H9 (cell line): ENCODE data around the gene DPH7. TPM values are rescaled to one million over a fixed set of nuclear protein-coding genes. Genes with fewer than 3 reads are reported as not detected.

ENCODE experiments used
- DNase-seq: peaks from one replicate; pipeline ENCODE4 v3.0.0-alpha.2; 2017
- H2AFZ ChIP-seq: one replicate; pipeline ENCODE4 v1.6.1; 2013; ENCODE audit warnings: mild to moderate bottlenecking, low read length, control low read depth, moderate library complexity
- H2AK5ac ChIP-seq: 2 replicates; pipeline ENCODE4 v1.6.1; 2013; ENCODE audit warnings: low read length, control low read depth, mixed read lengths; ENCODE audit not compliant: insufficient read length
- H2BK120ac ChIP-seq: one replicate; pipeline ENCODE4 v1.6.1; 2013; ENCODE audit warnings: low read depth, mild to moderate bottlenecking, low read length, control low read depth, inconsistent platforms; ENCODE audit not compliant: poor library complexity, severe bottlenecking
- H2BK12ac ChIP-seq: 2 replicates; pipeline ENCODE4 v1.6.1; 2013; ENCODE audit warnings: low read length, control low read depth, mixed read lengths, low read depth; ENCODE audit not compliant: insufficient read length
- H2BK15ac ChIP-seq: 2 replicates; pipeline ENCODE4 v1.6.1; 2013; ENCODE audit warnings: low read depth, low read length, control low read depth
- H2BK20ac ChIP-seq: one replicate; pipeline ENCODE4 v1.6.1; 2013; ENCODE audit warnings: low read depth, mild to moderate bottlenecking, low read length, control low read depth, inconsistent platforms; ENCODE audit not compliant: poor library complexity, severe bottlenecking
- H2BK5ac ChIP-seq: 2 replicates; pipeline ENCODE4 v1.6.1; 2013; ENCODE audit warnings: low read length, control low read depth, mixed read lengths; ENCODE audit not compliant: insufficient read length
- H3K14ac ChIP-seq: 2 replicates; pipeline ENCODE4 v1.6.1; 2013; ENCODE audit warnings: low read length, control low read depth; ENCODE audit not compliant: insufficient read depth
- H3K18ac ChIP-seq: 2 replicates; pipeline ENCODE4 v1.6.1; 2013; ENCODE audit warnings: low read depth, mild to moderate bottlenecking, mixed read lengths, low read length, control low read depth; ENCODE audit not compliant: insufficient read length
- H3K23ac ChIP-seq: 2 replicates; pipeline ENCODE4 v1.6.1; 2013; ENCODE audit warnings: low read length, control low read depth, mixed read lengths, low read depth; ENCODE audit not compliant: insufficient read length
- H3K23me2 ChIP-seq: 2 replicates; pipeline ENCODE4 v1.6.1; 2013; ENCODE audit warnings: low read depth, mild to moderate bottlenecking, mixed read lengths, low read length, control low read depth; ENCODE audit not compliant: insufficient read length, poor library complexity, severe bottlenecking
- H3K27ac ChIP-seq: 2 replicates; pipeline ENCODE4 v1.5.1; 2013; ENCODE audit warnings: low read length, control low read depth, mixed read lengths, low read depth; ENCODE audit not compliant: insufficient read length
- H3K27me3 ChIP-seq: 2 replicates; pipeline ENCODE4 v1.6.1; 2013; ENCODE audit warnings: low read length, control low read depth, inconsistent platforms; ENCODE audit not compliant: insufficient read depth
- H3K4ac ChIP-seq: 2 replicates; pipeline ENCODE4 v1.6.1; 2013; ENCODE audit warnings: low read depth, mild to moderate bottlenecking, control low read depth, inconsistent platforms, low read length, moderate library complexity
- H3K4me1 ChIP-seq: 2 replicates; pipeline ENCODE4 v1.6.1; 2013; ENCODE audit warnings: low read length, control low read depth, inconsistent platforms; ENCODE audit not compliant: insufficient read depth
- H3K4me2 ChIP-seq: 2 replicates; pipeline ENCODE4 v1.6.1; 2013; ENCODE audit warnings: low read length, control low read depth, mixed read lengths; ENCODE audit not compliant: insufficient read length, insufficient read depth
- H3K56ac ChIP-seq: 2 replicates; pipeline ENCODE4 v1.6.1; 2013; ENCODE audit warnings: low read depth, mild to moderate bottlenecking, mixed read lengths, low read length, control low read depth; ENCODE audit not compliant: insufficient read length
- H3K79me1 ChIP-seq: 2 replicates; pipeline ENCODE4 v1.6.1; 2013; ENCODE audit warnings: low read depth, mild to moderate bottlenecking, moderate library complexity, low read length, control low read depth, inconsistent platforms; ENCODE audit not compliant: insufficient read depth, poor library complexity, severe bottlenecking
- H3K79me2 ChIP-seq: 2 replicates; pipeline ENCODE4 v1.6.1; 2013; ENCODE audit warnings: low read length, control low read depth, inconsistent platforms; ENCODE audit not compliant: insufficient read depth
- H3K9ac ChIP-seq: 2 replicates; pipeline ENCODE4 v1.6.1; 2013; ENCODE audit warnings: low read length, control low read depth, mixed read lengths; ENCODE audit not compliant: insufficient read length; ENCODE audit errors: extremely low read depth
- H3K9me3 ChIP-seq: one replicate; pipeline ENCODE4 v1.6.1; 2013; ENCODE audit warnings: low read depth, low read length, inconsistent platforms; ENCODE audit not compliant: control insufficient read depth
- H3T11ph ChIP-seq: one replicate; pipeline ENCODE4 v1.6.1; 2013; ENCODE audit warnings: mild to moderate bottlenecking, low read length, control low read depth, inconsistent platforms
- H4K20me1 ChIP-seq: one replicate; pipeline ENCODE4 v1.6.1; 2013; ENCODE audit not compliant: control insufficient read depth, insufficient read length, insufficient read depth
- H4K5ac ChIP-seq: 2 replicates; pipeline ENCODE4 v1.6.1; 2013; ENCODE audit warnings: low read depth, mild to moderate bottlenecking, mixed read lengths, low read length, control low read depth; ENCODE audit not compliant: insufficient read length
- H4K8ac ChIP-seq: replicated peaks from 2 replicates; pipeline ENCODE4 v1.6.1; 2013; ENCODE audit warnings: low read length, control low read depth, mixed read lengths, low read depth; ENCODE audit not compliant: insufficient read length
- H4K91ac ChIP-seq: 2 replicates; pipeline ENCODE4 v1.6.1; 2013; ENCODE audit warnings: low read depth, mild to moderate bottlenecking, moderate library complexity, mixed read lengths, low read length, control low read depth; ENCODE audit not compliant: insufficient read length
- H3K27ac Mint-ChIP-seq, 3 experiments: 2 replicates in 2 of 3; 3 replicates in 1 of 3; pipeline ENCODE4 v1.8.0; 2020 to 2021; ENCODE audit warnings: mixed read lengths in 3 of 3, mild to moderate bottlenecking in 1 of 3, moderate library complexity in 1 of 3
- H3K27me3 Mint-ChIP-seq: 2 replicates; pipeline ENCODE4 v1.8.0; 2021; ENCODE audit warnings: low read depth, mild to moderate bottlenecking, moderate library complexity, mixed read lengths
- H3K36me3 Mint-ChIP-seq, 3 experiments: 2 replicates in 2 of 3; 3 replicates in 1 of 3; pipeline ENCODE4 v1.8.0; 2020 to 2021; ENCODE audit warnings: low read depth in 3 of 3, mixed read lengths in 3 of 3; ENCODE audit not compliant: insufficient read depth in 1 of 3
- H3K4me1 Mint-ChIP-seq, 2 experiments: 2 replicates each; pipeline ENCODE4 v1.8.0; 2020; ENCODE audit warnings: mixed read lengths in 2 of 2
- H3K4me3 Mint-ChIP-seq, 2 experiments: 2 replicates in 1 of 2; 3 replicates in 1 of 2; pipeline ENCODE4 v1.8.0; 2020 to 2021; ENCODE audit warnings: mild to moderate bottlenecking in 2 of 2, mixed read lengths in 2 of 2, moderate library complexity in 1 of 2
- H3K9me3 Mint-ChIP-seq, 2 experiments: 2 replicates in 1 of 2; 3 replicates in 1 of 2; pipeline ENCODE4 v1.8.0; 2020; ENCODE audit warnings: mild to moderate bottlenecking in 2 of 2, mixed read lengths in 2 of 2, moderate library complexity in 1 of 2
- CTCF ChIP-seq: fragments of 200-600 bp; sonication (generic); conservative IDR thresholded peaks from 3 replicates; pipeline ENCODE4 v1.8.0; 2021; ENCODE audit warnings: antibody characterized with exemption, mild to moderate bottlenecking
- WGBS: extraction: QIAGEN DNeasy Blood & Tissue Kit; methylation state at CpG from one replicate; pipeline ENCODE4 v1.1.7; 2013; ENCODE audit warnings: missing lambda C conversion rate, low lambda C conversion rate, mixed read lengths; ENCODE audit not compliant: insufficient read length; ENCODE audit errors: extremely low coverage; 5-methylcytosine and 5-hydroxymethylcytosine counted together
- total RNA-seq: library from RNA; stranded (reverse); gene quantifications from 2 replicates; pipeline ENCODE4 v1.2.1, GENCODE V29; 2021

Gene DPH7
- total RNA-seq, 1 experiment from 2014 or later, result 51.3 TPM

GRCh38 chr9:137575364-137575715, 3.4 kb downstream of the DPH7 start:
- Mint-ChIP-seq H3K9me3 (no peaks in the 10 kb centered on the region), H3K27ac (peak overlapping the region in 2 of 3 experiments; percentile 74 to 87; a peak in 3 of 7 replicates), H3K4me3 (peak overlapping the region in 1 of 2 experiments; percentile 27; a peak in 1 of 5 replicates), H3K4me1 (peaks cover 18 to 24% of the 10 kb centered on the region in 2 experiments), H3K27me3 (no peaks in the 10 kb centered on the region), H3K36me3 (peaks cover 44 to 62% (median 52%) of the 10 kb centered on the region in 3 experiments)
- no peak overlapping the region for H2BK5ac ChIP-seq
- DNase-seq, result no peak
- H3K79me2 ChIP-seq, result peaks cover 10% of the 10 kb centered on the region; the same call in 1 of the 2 replicates
- no peaks in the 10 kb centered on the region for H4K20me1 ChIP-seq
- H3K23me2 ChIP-seq, result peaks cover 12% of the 10 kb centered on the region
- no peak overlapping the region for H3K9ac ChIP-seq
- H3K27me3 ChIP-seq, result no peaks in the 10 kb centered on the region
- H2AK5ac ChIP-seq, result no peak overlapping the region
- TF ChIP-seq CTCF, result no peak
- no peak overlapping the region for H3K27ac ChIP-seq
- no peak overlapping the region for H3K23ac ChIP-seq
- H2BK12ac ChIP-seq, result no peak overlapping the region
- H3K56ac ChIP-seq, result no peak overlapping the region
- no peak overlapping the region for H3K4ac ChIP-seq
- H3K4me2 ChIP-seq, result no peak overlapping the region
- no peak overlapping the region for H2AFZ ChIP-seq
- WGBS, result no CpG with 5 or more reads among the region's 9 CpGs
- H4K8ac ChIP-seq, result no peak overlapping the region
- H2BK120ac ChIP-seq, result no peak overlapping the region
- H3K4me1 ChIP-seq, result peaks cover 4% of the 10 kb centered on the region; the same call in 1 of the 2 replicates
- no peak overlapping the region for H3T11ph ChIP-seq
- H2BK20ac ChIP-seq, result no peak overlapping the region
- no peak overlapping the region for H2BK15ac ChIP-seq
- peaks cover 17% of the 10 kb centered on the region for H3K79me1 ChIP-seq
- H3K18ac ChIP-seq, result no peak overlapping the region
- H3K9me3 ChIP-seq, result no peaks in the 10 kb centered on the region
- no peak overlapping the region for H4K91ac ChIP-seq
- H3K14ac ChIP-seq, result no peak overlapping the region
- H4K5ac ChIP-seq, result no peak overlapping the region
